Right atrium auricular region (tissue), 2 donors: ENCODE results near the gene MECR. TPM values are rescaled to one million over a fixed set of nuclear protein-coding genes. Genes with fewer than 3 reads are reported as not detected.

Experiments
- DNase-seq: peaks from one replicate; pipeline ENCODE4 v3.0.0-alpha.2; 2019; ENCODE audit warnings: low spot score
- H3K27ac ChIP-seq, 2 donors: fragments of 200-600 bp; sonication (generic); 1 replicate in 1 of 2; 2 replicates in 1 of 2; pipeline ENCODE4 v1.5.1; 2016 to 2019
- H3K27me3 ChIP-seq, 2 donors: fragments of 200-600 bp; sonication (generic); one replicate each; pipeline versions ENCODE4 v1.5.1 to v1.6.0; 2017 to 2019
- H3K36me3 ChIP-seq: fragments of 200-600 bp; sonication (generic); one replicate; pipeline ENCODE4 v1.5.1; 2016
- H3K4me1 ChIP-seq, 2 donors: fragments of 200-600 bp; sonication (generic); one replicate each; pipeline versions ENCODE4 v1.5.1 to v1.6.0; 2017 to 2019
- H3K4me3 ChIP-seq, 2 donors: fragments of 200-600 bp; sonication (generic); 1 replicate in 1 of 2; 2 replicates in 1 of 2; pipeline ENCODE4 v1.5.1; 2017 to 2019; ENCODE audit warnings: mild to moderate bottlenecking in 1 of 2, moderate library complexity in 1 of 2
- H3K9me3 ChIP-seq, 2 donors: fragments of 200-600 bp; sonication (generic); one replicate each; pipeline ENCODE4 v1.5.1; 2019
- CTCF ChIP-seq, 2 donors: fragments of 200-600 bp; sonication (generic); IDR thresholded peaks; one replicate each; pipeline ENCODE4 v1.5.1; 2019; ENCODE audit warnings: antibody characterized with exemption in 2 of 2
- total RNA-seq, 2 donors: library from RNA; depleted of rRNA; stranded (reverse); fragments of >200 nt; gene quantifications; one replicate each; pipeline ENCODE4 v1.1.0, GENCODE V29; 2016

MECR gene
- total RNA-seq, 2 donors from 2014 or later = 18.4 to 24.3 TPM

- no peak overlapping the region for H3K27ac ChIP-seq
- H3K36me3 ChIP-seq = peaks cover 9% of the 10 kb centered on the region
- no peak overlapping the region for H3K4me3 ChIP-seq
- H3K9me3 ChIP-seq = no peaks in the 10 kb centered on the region
- H3K27me3 ChIP-seq = no peaks in the 10 kb centered on the region
- H3K4me1 ChIP-seq = peaks cover 0 to 17% of the 10 kb centered on the region in 2 donors
- no peak for DNase-seq
- no peak for TF ChIP-seq CTCF (IDR thresholded peaks at IDR 0.05)
Measured at GRCh38 chr1:29272147-29272907, 41.6 kb upstream of the MECR start.

GRCh38 chr1:29271724-29272123 lies 41.0 kb upstream of the MECR start:
- peaks cover 0 to 17% of the 10 kb centered on the region in 2 donors for H3K4me1 ChIP-seq
- H3K36me3 ChIP-seq = peaks cover 7% of the 10 kb centered on the region
- no peak overlapping the region for H3K27ac ChIP-seq
- TF ChIP-seq CTCF (IDR thresholded peaks at IDR 0.05) = no peak
- peak; percentile 65 for DNase-seq
- no peaks in the 10 kb centered on the region for H3K9me3 ChIP-seq
- no peak overlapping the region for H3K4me3 ChIP-seq
- H3K27me3 ChIP-seq = no peaks in the 10 kb centered on the region

GRCh38 chr1:29270929-29271521 lies 40.3 kb upstream of the MECR start:
- H3K36me3 ChIP-seq = peaks cover under 1% of the 10 kb centered on the region
- TF ChIP-seq CTCF (IDR thresholded peaks at IDR 0.05) = no peak
- no peak overlapping the region for H3K27ac ChIP-seq
- H3K4me1 ChIP-seq = peaks cover 0 to 17% of the 10 kb centered on the region in 2 donors
- no peak for DNase-seq
- H3K9me3 ChIP-seq = no peaks in the 10 kb centered on the region
- no peaks in the 10 kb centered on the region for H3K27me3 ChIP-seq
- no peak overlapping the region for H3K4me3 ChIP-seq

- Histone ChIP-seq H3K27me3 (no peaks in the 10 kb centered on the region), H3K4me1 (peaks cover 0 to 17% of the 10 kb centered on the region in 2 donors), H3K27ac (no peak overlapping the region), H3K4me3 (no peak overlapping the region), H3K36me3 (no peaks in the 10 kb centered on the region), H3K9me3 (no peaks in the 10 kb centered on the region)
- no peak for TF ChIP-seq CTCF (IDR thresholded peaks at IDR 0.05)
- DNase-seq = no peak
Measured at GRCh38 chr1:29269382-29269781, 38.6 kb upstream of the MECR start.

GRCh38 chr1:29267321-29268070 lies 36.8 kb upstream of the MECR start:
- H3K4me1 ChIP-seq = peaks cover 0 to 17% of the 10 kb centered on the region in 2 donors
- DNase-seq = no peak

More at GRCh38 chr1:29267321-29268070, 36.8 kb upstream of the MECR start:
- Histone ChIP-seq H3K36me3 (no peaks in the 10 kb centered on the region), H3K27me3 (no peaks in the 10 kb centered on the region), H3K4me3 (no peak overlapping the region), H3K27ac (no peak overlapping the region), H3K9me3 (no peaks in the 10 kb centered on the region)
- TF ChIP-seq CTCF (IDR thresholded peaks at IDR 0.05) = no peak
